Adrenal gland (tissue), 5 donors: ENCODE data around the gene MUC5B.
"Not testable (repeated sequence)": the region's sequence is repeated elsewhere in the genome, so short reads cannot be mapped to it uniquely, and the experiment has no call there.

Source experiments
- POLR2A ChIP-seq, 2 donors: fragments of 450-650 bp; IDR thresholded peaks; one replicate each; pipeline ENCODE4 v1.6.1; 2017; ENCODE audit warnings: antibody characterized with exemption in 2 of 2, mild to moderate bottlenecking in 2 of 2, moderate library complexity in 1 of 2
- TF ChIP-seq, protein P1 (sequence below), 6 experiments: fragments of 450-650 bp in 4 of 6; fragments of 200-600 bp in 2 of 6; sonication (generic) in 1 of 6; IDR thresholded peaks; 1 replicate in 5 of 6; 2 replicates in 1 of 6; pipeline versions ENCODE4 v1.5.1 to v1.8.0; 2016 to 2021; ENCODE audit warnings: antibody characterized with exemption in 6 of 6, mild to moderate bottlenecking in 2 of 6, moderate library complexity in 1 of 6
- donor health status: DM: no; HTN: no; CAD: no.

DNA sequence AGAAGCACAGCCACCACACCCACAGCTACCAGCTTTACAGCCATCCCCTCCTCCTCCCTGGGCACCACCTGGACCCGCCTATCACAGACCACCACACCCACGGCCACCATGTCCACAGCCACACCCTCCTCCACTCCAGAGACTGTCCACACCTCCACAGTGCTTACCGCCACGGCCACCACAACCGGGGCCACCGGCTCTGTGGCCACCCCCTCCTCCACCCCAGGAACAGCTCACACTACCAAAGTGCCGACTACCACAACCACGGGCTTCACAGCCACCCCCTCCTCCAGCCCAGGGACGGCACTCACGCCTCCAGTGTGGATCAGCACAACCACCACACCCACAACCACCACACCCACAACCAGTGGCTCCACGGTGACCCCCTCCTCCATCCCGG, 27.5 kb downstream of the MUC5B start:
- TF ChIP-seq POLR2A (IDR thresholded peaks at IDR 0.05) = not testable (repeated sequence)
- TF ChIP-seq, protein P1, sequence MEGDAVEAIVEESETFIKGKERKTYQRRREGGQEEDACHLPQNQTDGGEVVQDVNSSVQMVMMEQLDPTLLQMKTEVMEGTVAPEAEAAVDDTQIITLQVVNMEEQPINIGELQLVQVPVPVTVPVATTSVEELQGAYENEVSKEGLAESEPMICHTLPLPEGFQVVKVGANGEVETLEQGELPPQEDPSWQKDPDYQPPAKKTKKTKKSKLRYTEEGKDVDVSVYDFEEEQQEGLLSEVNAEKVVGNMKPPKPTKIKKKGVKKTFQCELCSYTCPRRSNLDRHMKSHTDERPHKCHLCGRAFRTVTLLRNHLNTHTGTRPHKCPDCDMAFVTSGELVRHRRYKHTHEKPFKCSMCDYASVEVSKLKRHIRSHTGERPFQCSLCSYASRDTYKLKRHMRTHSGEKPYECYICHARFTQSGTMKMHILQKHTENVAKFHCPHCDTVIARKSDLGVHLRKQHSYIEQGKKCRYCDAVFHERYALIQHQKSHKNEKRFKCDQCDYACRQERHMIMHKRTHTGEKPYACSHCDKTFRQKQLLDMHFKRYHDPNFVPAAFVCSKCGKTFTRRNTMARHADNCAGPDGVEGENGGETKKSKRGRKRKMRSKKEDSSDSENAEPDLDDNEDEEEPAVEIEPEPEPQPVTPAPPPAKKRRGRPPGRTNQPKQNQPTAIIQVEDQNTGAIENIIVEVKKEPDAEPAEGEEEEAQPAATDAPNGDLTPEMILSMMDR (IDR thresholded peaks at IDR 0.05) = not testable (repeated sequence)
